WTC11 (cell line): ENCODE results near the gene TRMT2A. TPM values are rescaled to one million over a fixed set of nuclear protein-coding genes. Genes with fewer than 3 reads are reported as not detected.

Experiments
- ATAC-seq: fragments of 200-7000 bp; cut with Tn5 transposase; 2 replicates; pipeline ENCODE4 v1.10.0; 2021; ENCODE audit warnings: mild to moderate bottlenecking, moderate library complexity
- CTCF ChIA-PET: fragments of 300-600 bp; sonication (Branson Sonifier 250); formaldehyde crosslinking; loops from one replicate; lab custom pipeline; 2021; ENCODE audit warnings: antibody characterized with exemption; lab: Charles Lee
- POLR2A ChIA-PET: fragments of 350-600 bp; sonication (Branson Sonifier 250); formaldehyde crosslinking; loops from one replicate; lab custom pipeline; 2021; ENCODE audit warnings: antibody characterized with exemption; lab: Charles Lee
- DNase-seq: peaks from one replicate; pipeline ENCODE4 v3.0.0; 2021; ENCODE audit warnings: low spot score
- H3K27ac Mint-ChIP-seq: 2 replicates; pipeline ENCODE4 v1.8.0; 2021; ENCODE audit warnings: mixed read lengths
- H3K27me3 Mint-ChIP-seq: 2 replicates; pipeline ENCODE4 v1.8.0; 2021; ENCODE audit warnings: low read depth, mild to moderate bottlenecking, moderate library complexity, mixed read lengths
- H3K36me3 Mint-ChIP-seq: 2 replicates; pipeline ENCODE4 v1.8.0; 2021; ENCODE audit warnings: mixed read lengths
- H3K4me1 Mint-ChIP-seq: 2 replicates; pipeline ENCODE4 v1.8.0; 2022; ENCODE audit warnings: mixed read lengths
- H3K4me3 Mint-ChIP-seq: 2 replicates; pipeline ENCODE4 v1.8.0; 2021; ENCODE audit warnings: mild to moderate bottlenecking, moderate library complexity, mixed read lengths
- H3K9me3 Mint-ChIP-seq: 2 replicates; pipeline ENCODE4 v1.8.0; 2021; ENCODE audit warnings: mixed read lengths
- ATF1 ChIP-seq: sonication (generic); formaldehyde crosslinking; IDR thresholded peaks from 2 replicates; pipeline ENCODE4 v1.8.1; 2023; ENCODE audit warnings: mild to moderate bottlenecking, moderate library complexity, missing genetic modification reagents
- ATF3 ChIP-seq: sonication (generic); formaldehyde crosslinking; conservative IDR thresholded peaks from 2 replicates; pipeline ENCODE4 v1.8.1; 2022; ENCODE audit warnings: mild to moderate bottlenecking, missing genetic modification reagents
- E2F1 ChIP-seq: sonication (generic); formaldehyde crosslinking; IDR thresholded peaks from 2 replicates; pipeline ENCODE4 v1.8.0; 2022; ENCODE audit warnings: mild to moderate bottlenecking, missing genetic modification reagents
- ELF4 ChIP-seq: sonication (generic); formaldehyde crosslinking; IDR thresholded peaks from 2 replicates; pipeline ENCODE4 v1.8.1; 2022; ENCODE audit warnings: low read depth, mild to moderate bottlenecking, moderate library complexity, missing genetic modification reagents
- FOXJ3 ChIP-seq: sonication (generic); formaldehyde crosslinking; IDR thresholded peaks from 2 replicates; pipeline ENCODE4 v1.9.0; 2021; ENCODE audit warnings: missing genetic modification reagents, mild to moderate bottlenecking, borderline replicate concordance
- FOXP1 ChIP-seq: sonication (generic); formaldehyde crosslinking; IDR thresholded peaks from 2 replicates; pipeline ENCODE4 v1.8.0; 2022; ENCODE audit warnings: missing genetic modification reagents, mild to moderate bottlenecking, moderate library complexity, borderline replicate concordance
- JUN ChIP-seq: sonication (generic); formaldehyde crosslinking; IDR thresholded peaks from 2 replicates; pipeline ENCODE4 v1.8.0; 2023; ENCODE audit warnings: mild to moderate bottlenecking, missing genetic modification reagents
- NR2C2 ChIP-seq: sonication (generic); formaldehyde crosslinking; IDR thresholded peaks from 2 replicates; pipeline ENCODE4 v1.8.0; 2022; ENCODE audit warnings: mild to moderate bottlenecking, missing genetic modification reagents
- SMAD4 ChIP-seq: sonication (generic); formaldehyde crosslinking; IDR thresholded peaks from 2 replicates; pipeline ENCODE4 v1.8.0; 2022; ENCODE audit warnings: mild to moderate bottlenecking, missing genetic modification reagents
- SP1 ChIP-seq: sonication (generic); formaldehyde crosslinking; conservative IDR thresholded peaks from 2 replicates; pipeline ENCODE4 v1.8.1; 2022; ENCODE audit warnings: missing genetic modification reagents
- TEAD4 ChIP-seq: sonication (generic); formaldehyde crosslinking; IDR thresholded peaks from 2 replicates; pipeline ENCODE4 v1.8.0; 2022; ENCODE audit warnings: mild to moderate bottlenecking, missing genetic modification reagents
- USF2 ChIP-seq: sonication (generic); formaldehyde crosslinking; IDR thresholded peaks from 2 replicates; pipeline ENCODE4 v1.8.1; 2023; ENCODE audit warnings: mild to moderate bottlenecking, missing genetic modification reagents, moderate library complexity
- ZNF219 ChIP-seq: sonication (generic); formaldehyde crosslinking; IDR thresholded peaks from 2 replicates; pipeline ENCODE4 v1.8.0; 2023; ENCODE audit warnings: missing genetic modification reagents, mild to moderate bottlenecking, borderline replicate concordance
- ZNF512 ChIP-seq: sonication (generic); formaldehyde crosslinking; IDR thresholded peaks from 2 replicates; pipeline ENCODE4 v1.8.1; 2022; ENCODE audit warnings: missing genetic modification reagents, borderline replicate concordance
- ZNF532 ChIP-seq: fragments of 250-450 bp; sonication (Bioruptor Pico); IDR thresholded peaks from 2 replicates; pipeline ENCODE4 v1.9.0; 2021; ENCODE audit warnings: mild to moderate bottlenecking, borderline replicate concordance
- ZNF671 ChIP-seq: fragments of 250-450 bp; sonication (Bioruptor Pico); IDR thresholded peaks from 2 replicates; pipeline ENCODE4 v1.8.0; 2021; ENCODE audit warnings: mild to moderate bottlenecking
- total RNA-seq: library from RNA; stranded (reverse); gene quantifications from 3 replicates; pipeline ENCODE4 v1.2.3, GENCODE V29; 2021
- TF ChIP-seq, protein P1 (sequence below): sonication (generic); formaldehyde crosslinking; IDR thresholded peaks from 2 replicates; pipeline ENCODE4 v1.8.1; 2023; ENCODE audit warnings: mild to moderate bottlenecking, missing genetic modification reagents
- TF ChIP-seq, protein P2 (sequence below): sonication (generic); formaldehyde crosslinking; IDR thresholded peaks from 2 replicates; pipeline ENCODE4 v1.8.0; 2023; ENCODE audit warnings: missing genetic modification reagents
- TF ChIP-seq, protein P3 (sequence below): sonication (generic); formaldehyde crosslinking; IDR thresholded peaks from 2 replicates; pipeline ENCODE4 v1.8.0; 2023; ENCODE audit warnings: mild to moderate bottlenecking, missing genetic modification reagents
- TF ChIP-seq, protein P4 (sequence below): fragments of 250-450 bp; sonication (Bioruptor Pico); IDR thresholded peaks from 2 replicates; pipeline ENCODE4 v2.1.2; 2022; ENCODE audit warnings: mild to moderate bottlenecking, moderate library complexity

TRMT2A gene
- total RNA-seq, 1 experiment from 2014 or later, result 68.6 TPM

DNA sequence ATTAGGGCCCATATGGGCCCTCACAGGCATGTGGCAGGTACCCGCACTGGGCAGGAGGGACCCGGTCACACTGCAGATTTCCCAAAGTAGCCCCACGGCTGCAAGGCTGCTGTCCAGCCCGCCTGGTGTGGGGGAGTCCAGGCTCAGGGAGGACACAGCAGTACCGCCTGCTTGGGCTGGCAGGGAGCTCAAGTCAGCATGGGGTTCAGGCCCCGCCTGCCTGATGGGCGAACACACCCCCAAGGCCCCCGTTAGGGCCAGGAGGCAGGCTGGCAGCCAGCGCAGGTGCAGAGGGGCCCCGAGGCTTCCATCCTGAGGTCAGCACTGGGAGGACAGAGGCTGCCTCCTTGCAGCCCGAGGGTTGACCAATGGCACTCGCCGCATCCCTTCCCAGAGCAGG, 20.1 kb upstream of the TRMT2A start:
- TF ChIP-seq, protein P1, sequence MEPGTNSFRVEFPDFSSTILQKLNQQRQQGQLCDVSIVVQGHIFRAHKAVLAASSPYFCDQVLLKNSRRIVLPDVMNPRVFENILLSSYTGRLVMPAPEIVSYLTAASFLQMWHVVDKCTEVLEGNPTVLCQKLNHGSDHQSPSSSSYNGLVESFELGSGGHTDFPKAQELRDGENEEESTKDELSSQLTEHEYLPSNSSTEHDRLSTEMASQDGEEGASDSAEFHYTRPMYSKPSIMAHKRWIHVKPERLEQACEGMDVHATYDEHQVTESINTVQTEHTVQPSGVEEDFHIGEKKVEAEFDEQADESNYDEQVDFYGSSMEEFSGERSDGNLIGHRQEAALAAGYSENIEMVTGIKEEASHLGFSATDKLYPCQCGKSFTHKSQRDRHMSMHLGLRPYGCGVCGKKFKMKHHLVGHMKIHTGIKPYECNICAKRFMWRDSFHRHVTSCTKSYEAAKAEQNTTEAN (CRISPR knock-in tag), result no peak
- TF ChIP-seq USF2 (no peak), JUN (CRISPR knock-in tag) (no peak), ZNF219 (CRISPR knock-in tag) (no peak), SP1 (no peak), TEAD4 (CRISPR knock-in tag) (no peak), FOXJ3 (CRISPR knock-in tag) (no peak), ZNF512 (CRISPR knock-in tag) (no peak), ELF4 (CRISPR knock-in tag) (no peak), SMAD4 (CRISPR knock-in tag) (no peak), ATF3 (CRISPR knock-in tag) (no peak), ATF1 (CRISPR knock-in tag) (no peak), ZNF671 (no peak), E2F1 (CRISPR knock-in tag) (no peak), ZNF532 (CRISPR knock-in tag) (no peak), NR2C2 (no peak), FOXP1 (CRISPR knock-in tag) (no peak)
- TF ChIP-seq, protein P2, sequence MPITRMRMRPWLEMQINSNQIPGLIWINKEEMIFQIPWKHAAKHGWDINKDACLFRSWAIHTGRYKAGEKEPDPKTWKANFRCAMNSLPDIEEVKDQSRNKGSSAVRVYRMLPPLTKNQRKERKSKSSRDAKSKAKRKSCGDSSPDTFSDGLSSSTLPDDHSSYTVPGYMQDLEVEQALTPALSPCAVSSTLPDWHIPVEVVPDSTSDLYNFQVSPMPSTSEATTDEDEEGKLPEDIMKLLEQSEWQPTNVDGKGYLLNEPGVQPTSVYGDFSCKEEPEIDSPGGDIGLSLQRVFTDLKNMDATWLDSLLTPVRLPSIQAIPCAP (CRISPR knock-in tag), result no peak
- TF ChIP-seq, protein P3, sequence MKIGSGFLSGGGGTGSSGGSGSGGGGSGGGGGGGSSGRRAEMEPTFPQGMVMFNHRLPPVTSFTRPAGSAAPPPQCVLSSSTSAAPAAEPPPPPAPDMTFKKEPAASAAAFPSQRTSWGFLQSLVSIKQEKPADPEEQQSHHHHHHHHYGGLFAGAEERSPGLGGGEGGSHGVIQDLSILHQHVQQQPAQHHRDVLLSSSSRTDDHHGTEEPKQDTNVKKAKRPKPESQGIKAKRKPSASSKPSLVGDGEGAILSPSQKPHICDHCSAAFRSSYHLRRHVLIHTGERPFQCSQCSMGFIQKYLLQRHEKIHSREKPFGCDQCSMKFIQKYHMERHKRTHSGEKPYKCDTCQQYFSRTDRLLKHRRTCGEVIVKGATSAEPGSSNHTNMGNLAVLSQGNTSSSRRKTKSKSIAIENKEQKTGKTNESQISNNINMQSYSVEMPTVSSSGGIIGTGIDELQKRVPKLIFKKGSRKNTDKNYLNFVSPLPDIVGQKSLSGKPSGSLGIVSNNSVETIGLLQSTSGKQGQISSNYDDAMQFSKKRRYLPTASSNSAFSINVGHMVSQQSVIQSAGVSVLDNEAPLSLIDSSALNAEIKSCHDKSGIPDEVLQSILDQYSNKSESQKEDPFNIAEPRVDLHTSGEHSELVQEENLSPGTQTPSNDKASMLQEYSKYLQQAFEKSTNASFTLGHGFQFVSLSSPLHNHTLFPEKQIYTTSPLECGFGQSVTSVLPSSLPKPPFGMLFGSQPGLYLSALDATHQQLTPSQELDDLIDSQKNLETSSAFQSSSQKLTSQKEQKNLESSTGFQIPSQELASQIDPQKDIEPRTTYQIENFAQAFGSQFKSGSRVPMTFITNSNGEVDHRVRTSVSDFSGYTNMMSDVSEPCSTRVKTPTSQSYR, result no peak
- TF ChIP-seq, protein P4, sequence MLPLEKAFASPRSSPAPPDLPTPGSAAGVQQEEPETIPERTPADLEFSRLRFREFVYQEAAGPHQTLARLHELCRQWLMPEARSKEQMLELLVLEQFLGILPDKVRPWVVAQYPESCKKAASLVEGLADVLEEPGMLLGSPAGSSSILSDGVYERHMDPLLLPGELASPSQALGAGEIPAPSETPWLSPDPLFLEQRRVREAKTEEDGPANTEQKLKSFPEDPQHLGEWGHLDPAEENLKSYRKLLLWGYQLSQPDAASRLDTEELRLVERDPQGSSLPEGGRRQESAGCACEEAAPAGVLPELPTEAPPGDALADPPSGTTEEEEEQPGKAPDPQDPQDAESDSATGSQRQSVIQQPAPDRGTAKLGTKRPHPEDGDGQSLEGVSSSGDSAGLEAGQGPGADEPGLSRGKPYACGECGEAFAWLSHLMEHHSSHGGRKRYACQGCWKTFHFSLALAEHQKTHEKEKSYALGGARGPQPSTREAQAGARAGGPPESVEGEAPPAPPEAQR, result no peak
- POLR2A ChIA-PET, result no interaction called here
- Mint-ChIP-seq H3K4me3 (no peak overlapping the region), H3K4me1 (0 out of 2 replicates have a peak, but pooled peaks cover 6% of the 10 kb centered on the region), H3K9me3 (no peaks in the 10 kb centered on the region), H3K27me3 (no peaks in the 10 kb centered on the region), H3K36me3 (no peaks in the 10 kb centered on the region), H3K27ac (0 out of 2 replicates have a peak overlapping the region, but pooled peaks have one; percentile 68)
- CTCF ChIA-PET, result interaction anchor here (1.0 to 2.8 kb wide), 3 partner anchors 17 to 102 kb away, joined by 3 to 10 read pairs (median 6); no protein-coding TSS in a partner anchor
- ATAC-seq (no peak), DNase-seq (no peak)
